ENCODE data around the gene MCAT.
"Not testable (repeated sequence)": the region's sequence is repeated elsewhere in the genome, so short reads cannot be mapped to it uniquely, and the experiment has no call there.

The MCAT gene

DNA sequence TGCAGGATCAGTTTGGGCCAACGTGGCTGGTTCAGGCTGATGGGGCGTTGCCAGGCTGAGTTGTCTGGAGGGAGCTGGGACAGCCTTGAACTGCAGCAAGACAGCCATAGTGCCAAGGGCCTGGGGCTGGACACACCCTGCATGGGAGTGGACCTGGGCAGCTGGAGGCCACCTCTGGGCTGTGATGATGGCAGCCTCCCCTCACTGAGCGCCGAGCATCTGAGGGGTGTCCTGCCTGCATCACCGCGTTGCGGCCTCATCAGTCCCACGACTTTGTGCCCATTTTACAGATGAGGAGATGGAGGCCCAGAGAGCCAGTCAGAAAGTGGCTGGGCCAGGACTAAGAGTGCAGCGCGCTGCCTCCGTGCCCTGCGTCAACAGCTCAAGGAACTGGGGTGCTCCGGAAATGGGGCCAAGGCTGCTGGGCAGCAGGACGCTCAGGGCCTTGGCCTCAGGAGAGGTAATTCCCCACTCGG lies 7.6 kb upstream of the MCAT start:
- Histone ChIP-seq H3K79me1 (replicated peaks; ENCODE audit: low read length, poor library complexity, severe bottlenecking) (peaks cover 7% of the 10 kb centered on the region), H3K4me2 (ENCODE audit: low read length, poor library complexity, severe bottlenecking) (peak overlapping the region; percentile 72), H2BK12ac (ENCODE audit: low read length in 2 of 2) (peak overlapping the region; percentile 11 to 40), H3K9me3 (ENCODE audit: control insufficient read depth, low read length) (no peaks in the 10 kb centered on the region), H3K4me3 (ENCODE audit: insufficient read depth in 1 of 2, low read depth in 1 of 2, low read length in 2 of 2) (peak overlapping the region in 1 of 2 experiments; percentile 94), H3K9ac (ENCODE audit: low read length) (peak overlapping the region; percentile 81), H2BK120ac (ENCODE audit: low read depth, low read length) (peak overlapping the region; percentile 15), H3K14ac (ENCODE audit: low read length in 2 of 2) (peak overlapping the region in 1 of 2 experiments; percentile 23), H3K36me3 (ENCODE audit: control insufficient read depth in 1 of 2, insufficient read depth in 2 of 2, low read depth in 1 of 2, low read length in 2 of 2) (peaks cover 6 to 14% of the 10 kb centered on the region in 2 experiments), H2BK15ac (ENCODE audit: low read depth, poor library complexity, severe bottlenecking) (no peak overlapping the region), H4K91ac (ENCODE audit: low read length) (peak overlapping the region; percentile 80), H3K27me3 (ENCODE audit: control insufficient read depth in 1 of 2, insufficient read depth in 1 of 2, low read length in 2 of 2) (no peaks in the 10 kb centered on the region), H2AK5ac (ENCODE audit: low read length, severe bottlenecking) (no peak overlapping the region), H4K8ac (ENCODE audit: low read length) (peak overlapping the region; percentile 93), H3K23ac (ENCODE audit: low read length in 2 of 2) (peak overlapping the region in 1 of 2 experiments; percentile 34), H3K27ac (ENCODE audit: low read length, poor library complexity, severe bottlenecking) (no peak overlapping the region), H3K4me1 (ENCODE audit: control insufficient read depth, insufficient read depth, low read depth, low read length) (peaks cover 34% of the 10 kb centered on the region), H3K4ac (ENCODE audit: low read depth in 1 of 2, low read length in 2 of 2) (peak overlapping the region; percentile 19 to 71), H3K18ac (ENCODE audit: low read depth in 1 of 2, low read length in 2 of 2) (peak overlapping the region; percentile 58 to 67), H2AFZ (ENCODE audit: low read depth, low read length) (peak overlapping the region; percentile 74), H2BK5ac (ENCODE audit: low read depth, low read length, poor library complexity, severe bottlenecking) (no peak overlapping the region)
- WGBS = 83% methylated on average over 15 of the region's 15 CpGs
- no peak for DNase-seq

DNA sequence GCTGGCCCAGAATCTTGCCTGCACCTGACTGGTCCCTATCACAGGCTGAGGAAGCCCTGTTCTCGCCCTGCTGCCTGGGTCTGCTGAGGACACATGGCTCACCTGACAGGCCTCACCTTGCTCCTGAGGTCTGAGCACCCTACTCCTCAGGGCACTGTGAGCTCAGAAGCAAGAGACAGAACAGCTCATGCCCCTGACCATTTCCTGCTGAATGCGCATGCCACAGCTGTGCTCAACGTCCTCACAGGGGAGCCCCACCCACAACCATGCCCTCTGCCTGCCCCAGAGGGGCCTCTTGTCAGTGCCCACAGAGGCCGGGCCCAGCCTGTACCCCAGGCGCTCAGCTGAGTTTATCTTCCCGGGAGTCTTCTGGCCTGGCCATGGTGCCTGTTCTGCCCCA lies 5.4 kb upstream of the MCAT start:
- Histone ChIP-seq H3K4me1 (ENCODE audit: control insufficient read depth, insufficient read depth, low read depth, low read length) (peaks cover 22% of the 10 kb centered on the region), H2BK5ac (ENCODE audit: low read depth, low read length, poor library complexity, severe bottlenecking) (no peak overlapping the region), H3K9ac (ENCODE audit: low read length) (no peak overlapping the region), H2AK5ac (ENCODE audit: low read length, severe bottlenecking) (peak overlapping the region; percentile 54), H3K79me1 (replicated peaks; ENCODE audit: low read length, poor library complexity, severe bottlenecking) (no peaks in the 10 kb centered on the region), H3K36me3 (ENCODE audit: control insufficient read depth in 1 of 2, insufficient read depth in 2 of 2, low read depth in 1 of 2, low read length in 2 of 2) (no peaks in the 10 kb centered on the region), H4K8ac (ENCODE audit: low read length) (peak overlapping the region; percentile 39), H3K4me3 (ENCODE audit: insufficient read depth in 1 of 2, low read depth in 1 of 2, low read length in 2 of 2) (no peak overlapping the region), H3K23ac (ENCODE audit: low read length in 2 of 2) (no peak overlapping the region), H3K14ac (ENCODE audit: low read length in 2 of 2) (no peak overlapping the region), H3K4ac (ENCODE audit: low read depth in 1 of 2, low read length in 2 of 2) (no peak overlapping the region), H2BK15ac (ENCODE audit: low read depth, poor library complexity, severe bottlenecking) (no peak overlapping the region), H3K18ac (ENCODE audit: low read depth in 1 of 2, low read length in 2 of 2) (no peak overlapping the region), H2BK120ac (ENCODE audit: low read depth, low read length) (no peak overlapping the region), H2AFZ (ENCODE audit: low read depth, low read length) (no peak overlapping the region), H3K27ac (ENCODE audit: low read length, poor library complexity, severe bottlenecking) (no peak overlapping the region), H3K27me3 (ENCODE audit: control insufficient read depth in 1 of 2, insufficient read depth in 1 of 2, low read length in 2 of 2) (no peaks in the 10 kb centered on the region), H3K9me3 (ENCODE audit: control insufficient read depth, low read length) (no peaks in the 10 kb centered on the region), H4K91ac (ENCODE audit: low read length) (no peak overlapping the region), H2BK12ac (ENCODE audit: low read length in 2 of 2) (no peak overlapping the region), H3K4me2 (ENCODE audit: low read length, poor library complexity, severe bottlenecking) (no peak overlapping the region)
- DNase-seq = no peak
- WGBS = 69% methylated on average over 6 of the region's 6 CpGs

DNA sequence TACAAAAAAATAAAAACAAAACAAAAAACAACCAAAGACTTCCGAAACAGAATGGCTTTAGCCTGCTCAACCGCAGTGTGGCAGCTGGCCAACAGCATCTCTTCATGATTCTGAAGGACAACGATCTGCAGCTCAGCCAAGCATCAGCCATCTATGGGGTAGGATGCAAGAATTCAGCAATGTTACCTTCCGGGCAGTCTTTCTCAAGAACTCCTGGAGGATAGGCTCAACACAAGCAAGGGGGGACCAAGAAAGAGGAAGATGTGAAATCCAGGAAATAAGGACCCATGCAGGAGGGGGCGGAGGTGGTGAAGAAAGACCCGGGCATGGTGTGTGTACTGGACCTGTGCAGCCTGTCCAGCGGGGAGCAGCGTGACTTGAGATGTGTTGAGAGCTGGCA lies 4.6 kb upstream of the MCAT start:
- H3K36me3 ChIP-seq (ENCODE audit: control insufficient read depth in 1 of 2, insufficient read depth in 2 of 2, low read depth in 1 of 2, low read length in 2 of 2) = no peaks in the 10 kb centered on the region
- H3K23ac ChIP-seq (ENCODE audit: low read length in 2 of 2) = no peak overlapping the region
- H2AK5ac ChIP-seq (ENCODE audit: low read length, severe bottlenecking) = no peak overlapping the region
- peaks cover 22% of the 10 kb centered on the region for H3K4me1 ChIP-seq (ENCODE audit: control insufficient read depth, insufficient read depth, low read depth, low read length)
- H2BK120ac ChIP-seq (ENCODE audit: low read depth, low read length) = no peak overlapping the region
- H3K27me3 ChIP-seq (ENCODE audit: control insufficient read depth in 1 of 2, insufficient read depth in 1 of 2, low read length in 2 of 2) = no peaks in the 10 kb centered on the region
- peaks cover 3% of the 10 kb centered on the region for H3K79me1 ChIP-seq (replicated peaks; ENCODE audit: low read length, poor library complexity, severe bottlenecking)
- H4K8ac ChIP-seq (ENCODE audit: low read length) = no peak overlapping the region
- H4K91ac ChIP-seq (ENCODE audit: low read length) = no peak overlapping the region
- no peak overlapping the region for H3K4ac ChIP-seq (ENCODE audit: low read depth in 1 of 2, low read length in 2 of 2)
- no peak for DNase-seq
- no peak overlapping the region for H2BK12ac ChIP-seq (ENCODE audit: low read length in 2 of 2)
- H3K9ac ChIP-seq (ENCODE audit: low read length) = no peak overlapping the region
- H3K14ac ChIP-seq (ENCODE audit: low read length in 2 of 2) = no peak overlapping the region
- no peak overlapping the region for H3K4me3 ChIP-seq (ENCODE audit: insufficient read depth in 1 of 2, low read depth in 1 of 2, low read length in 2 of 2)
- H3K9me3 ChIP-seq (ENCODE audit: control insufficient read depth, low read length) = no peaks in the 10 kb centered on the region
- no peak overlapping the region for H3K4me2 ChIP-seq (ENCODE audit: low read length, poor library complexity, severe bottlenecking)
- H2BK5ac ChIP-seq (ENCODE audit: low read depth, low read length, poor library complexity, severe bottlenecking) = no peak overlapping the region
- H2BK15ac ChIP-seq (ENCODE audit: low read depth, poor library complexity, severe bottlenecking) = no peak overlapping the region
- H2AFZ ChIP-seq (ENCODE audit: low read depth, low read length) = no peak overlapping the region
- 91% methylated on average over 8 of the region's 8 CpGs for WGBS
- no peak overlapping the region for H3K18ac ChIP-seq (ENCODE audit: low read depth in 1 of 2, low read length in 2 of 2)
- H3K27ac ChIP-seq (ENCODE audit: low read length, poor library complexity, severe bottlenecking) = no peak overlapping the region

DNA sequence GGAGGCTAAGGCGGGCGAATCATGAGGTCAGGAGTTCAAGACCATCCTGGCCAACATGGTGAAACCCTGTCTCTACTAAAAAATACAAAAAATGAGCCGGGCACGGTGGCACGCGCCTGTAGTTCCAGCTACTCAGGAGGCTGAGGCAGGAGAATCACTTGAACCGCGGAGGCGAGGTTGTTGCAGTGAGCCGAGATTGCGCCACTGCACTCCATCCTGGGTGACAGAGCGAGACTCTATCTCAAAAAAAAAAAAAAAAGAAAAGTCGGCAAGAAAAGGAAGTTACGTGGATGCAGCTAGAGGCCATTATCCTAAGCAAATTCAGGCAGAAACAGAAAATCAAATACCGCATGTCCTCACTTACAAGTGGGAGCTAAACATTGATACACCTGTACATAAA lies 3.1 kb upstream of the MCAT start:
- H2BK15ac ChIP-seq (ENCODE audit: low read depth, poor library complexity, severe bottlenecking); H3K79me1 ChIP-seq (replicated peaks; ENCODE audit: low read length, poor library complexity, severe bottlenecking); H3K27ac ChIP-seq (ENCODE audit: low read length, poor library complexity, severe bottlenecking); H2BK12ac ChIP-seq (ENCODE audit: low read length in 2 of 2); H3K9ac ChIP-seq (ENCODE audit: low read length); H3K23ac ChIP-seq (ENCODE audit: low read length in 2 of 2); H4K8ac ChIP-seq (ENCODE audit: low read length); H3K36me3 ChIP-seq (ENCODE audit: control insufficient read depth in 1 of 2, insufficient read depth in 2 of 2, low read depth in 1 of 2, low read length in 2 of 2); H3K4ac ChIP-seq (ENCODE audit: low read depth in 1 of 2, low read length in 2 of 2); H3K4me2 ChIP-seq (ENCODE audit: low read length, poor library complexity, severe bottlenecking); H4K91ac ChIP-seq (ENCODE audit: low read length); H2BK5ac ChIP-seq (ENCODE audit: low read depth, low read length, poor library complexity, severe bottlenecking); H3K9me3 ChIP-seq (ENCODE audit: control insufficient read depth, low read length); H2AK5ac ChIP-seq (ENCODE audit: low read length, severe bottlenecking); H2BK120ac ChIP-seq (ENCODE audit: low read depth, low read length); H3K14ac ChIP-seq (ENCODE audit: low read length in 2 of 2); H3K27me3 ChIP-seq (ENCODE audit: control insufficient read depth in 1 of 2, insufficient read depth in 1 of 2, low read length in 2 of 2); H3K4me3 ChIP-seq (ENCODE audit: insufficient read depth in 1 of 2, low read depth in 1 of 2, low read length in 2 of 2); H2AFZ ChIP-seq (ENCODE audit: low read depth, low read length); H3K18ac ChIP-seq (ENCODE audit: low read depth in 1 of 2, low read length in 2 of 2); DNase-seq: not testable (repeated sequence)
- 90% methylated on average over 12 of the region's 15 CpGs for WGBS
- H3K4me1 ChIP-seq (ENCODE audit: control insufficient read depth, insufficient read depth, low read depth, low read length) = peaks cover 16% of the 10 kb centered on the region

All from mesenchymal stem cell (in vitro differentiated cells and primary cell).